Upper lobe of left lung (tissue), 4 donors: ENCODE results near the gene PTPRM.

Experiments
- CTCF ChIP-seq, 6 experiments: fragments of 450-650 bp in 4 of 6; fragments of 200-600 bp in 2 of 6; sonication (generic) in 2 of 6; IDR thresholded peaks; one replicate each; pipeline ENCODE4 v1.5.1; 2016 to 2019; ENCODE audit warnings: antibody characterized with exemption in 6 of 6
- EP300 ChIP-seq, 4 donors: sonication (generic); formaldehyde crosslinking; IDR thresholded peaks; one replicate each; pipeline ENCODE4 v1.5.1; 2017; ENCODE audit warnings: antibody characterized with exemption in 4 of 4, control low read depth in 2 of 4
- POLR2A ChIP-seq, 4 donors: fragments of 450-650 bp; IDR thresholded peaks; one replicate each; pipeline ENCODE4 v1.5.1; 2016 to 2017; ENCODE audit warnings: antibody characterized with exemption in 4 of 4, mild to moderate bottlenecking in 2 of 4
- POLR2AphosphoS5 ChIP-seq, 2 donors: sonication (generic); formaldehyde crosslinking; IDR thresholded peaks; one replicate each; pipeline ENCODE4 v1.5.1; 2017; ENCODE audit warnings: antibody characterized with exemption in 2 of 2

GRCh38 chr18:8357320-8357719 lies 790.2 kb downstream of the PTPRM start:
- TF ChIP-seq CTCF (IDR thresholded peaks at IDR 0.05): no peak
- no peak for TF ChIP-seq EP300 (IDR thresholded peaks at IDR 0.05)
- no peak for TF ChIP-seq POLR2AphosphoS5 (IDR thresholded peaks at IDR 0.05)
- TF ChIP-seq POLR2A (IDR thresholded peaks at IDR 0.05): no peak
